ENCODE results near the gene SERPINB12.

- TF ChIP-seq CTCF (conservative IDR thresholded peaks at IDR 0.05 in 1 of 2, IDR thresholded peaks at IDR 0.05 in 1 of 2; ENCODE audit: extremely low read depth in 1 of 2, insufficient read depth in 1 of 2, low read depth in 1 of 2, low read length in 2 of 2), result no peak
- no peak for TF ChIP-seq EZH2 (IDR thresholded peaks at IDR 0.05; ENCODE audit: borderline replicate concordance, low read length)
Measured at GRCh38 chr18:63564021-63564420, 21.9 kb downstream of the SERPINB12 start.

All from mammary epithelial cell (primary cell).